Glomerular endothelial cell (primary cell): ENCODE measurements around the gene MSRB2. TPM values are rescaled to one million over a fixed set of nuclear protein-coding genes. Genes with fewer than 3 reads are reported as not detected.
"Not testable (repeated sequence)": the region's sequence is repeated elsewhere in the genome, so short reads cannot be mapped to it uniquely, and the experiment has no call there.

Source experiments
- DNase-seq: peaks from one replicate; pipeline ENCODE4 v3.0.0-alpha.2; 2011; ENCODE audit warnings: low read depth, low spot score; ENCODE audit errors: extremely low read depth
- total RNA-seq: library from RNA; depleted of rRNA; stranded (reverse); fragments of >200 nt; gene quantifications from 2 replicates; pipeline ENCODE4 v1.2.3, GENCODE V29; 2015

MSRB2 gene
- total RNA-seq, 1 donor from 2014 or later = 15.4 TPM

DNA sequence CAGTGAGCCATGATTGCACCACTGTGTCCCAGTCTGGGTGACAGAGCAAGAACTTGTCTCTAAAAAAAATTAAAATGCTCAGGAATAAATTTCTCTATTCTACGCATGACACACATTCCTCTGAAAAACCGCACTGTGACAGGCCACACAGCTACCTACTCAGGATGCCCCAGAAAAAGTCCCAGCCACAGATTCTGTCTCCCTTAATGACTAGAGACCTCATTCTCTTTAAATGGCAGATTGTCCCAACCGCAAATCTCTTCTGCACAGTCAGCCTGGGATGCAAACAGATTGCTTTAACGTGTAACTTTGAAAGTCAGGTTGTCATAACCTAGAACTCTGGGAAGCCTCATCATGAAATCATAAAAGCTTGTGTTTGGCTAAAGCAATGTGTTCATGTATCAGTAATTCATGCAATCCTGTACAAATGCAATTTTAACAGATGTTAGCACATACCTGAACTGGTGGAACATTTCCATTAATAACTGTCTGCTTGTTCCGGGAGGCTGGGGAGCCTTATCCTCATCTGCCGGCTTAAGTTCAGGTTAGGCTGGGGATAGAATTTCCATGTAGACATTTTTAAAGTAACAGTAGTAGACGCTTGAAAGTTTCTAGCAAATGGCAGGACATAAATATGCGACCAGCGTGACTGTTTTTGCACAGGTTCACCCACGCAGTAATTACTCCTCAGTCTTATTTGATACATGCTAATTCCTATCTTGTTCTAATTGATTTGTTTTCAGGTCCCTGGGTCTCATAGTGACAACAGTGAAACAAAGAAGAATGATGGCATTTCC is 26.2 kb upstream of the MSRB2 start:
- DNase-seq = no peak

DNA sequence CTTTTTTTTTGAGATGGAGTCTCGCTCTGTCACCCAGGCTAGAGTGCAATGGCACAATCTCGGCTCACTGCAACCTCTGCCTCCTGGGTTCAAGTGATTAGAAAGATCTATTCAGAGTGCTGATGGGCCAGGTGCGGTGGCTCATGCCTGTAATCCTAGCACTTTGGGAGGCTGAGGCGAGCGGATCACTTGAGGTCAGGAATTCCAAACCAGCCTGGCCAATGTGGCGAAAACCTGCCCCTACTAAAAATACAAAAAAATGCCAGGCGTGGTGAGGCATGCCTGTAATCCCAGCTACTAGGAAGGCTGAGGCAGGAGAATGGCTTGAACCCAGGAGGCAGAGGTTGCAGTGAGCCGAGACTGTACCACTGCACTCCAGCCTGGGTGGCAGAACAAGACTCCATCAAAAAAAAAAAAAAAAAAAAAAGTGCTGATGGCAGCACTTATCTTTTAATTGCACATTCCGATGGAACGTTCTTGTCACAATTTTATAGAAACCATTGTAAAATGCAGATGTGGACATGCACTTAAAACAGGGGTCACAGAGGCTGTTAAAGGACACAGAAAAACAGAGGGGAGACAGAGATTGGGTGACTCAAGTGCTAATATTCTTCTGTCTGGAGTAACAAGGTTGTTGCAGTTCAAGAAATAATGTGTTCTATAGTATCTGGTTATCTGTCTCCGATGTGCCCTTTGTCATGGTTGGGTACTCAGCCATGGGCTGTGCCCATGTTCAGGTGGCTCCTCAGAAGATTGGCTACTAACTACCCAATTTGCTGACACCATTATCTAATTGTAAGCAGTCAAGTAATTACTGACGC is 25.1 kb upstream of the MSRB2 start:
- DNase-seq = not testable (repeated sequence)

DNA sequence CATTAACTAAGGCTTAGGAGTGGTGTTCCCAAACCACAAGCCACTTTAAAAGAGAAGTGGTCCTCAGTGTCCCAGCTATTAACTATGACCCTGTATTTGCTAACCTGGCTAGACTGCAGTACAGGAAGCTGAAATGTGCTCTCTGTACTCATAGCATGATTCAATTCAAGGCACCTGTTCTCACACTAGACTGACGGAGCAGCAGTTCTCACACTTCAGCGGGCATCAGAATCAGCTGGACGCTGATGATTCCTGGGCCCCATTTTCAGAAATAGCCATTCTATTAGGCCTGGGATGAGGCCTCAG is 24.5 kb upstream of the MSRB2 start:
- DNase-seq = no peak

DNA sequence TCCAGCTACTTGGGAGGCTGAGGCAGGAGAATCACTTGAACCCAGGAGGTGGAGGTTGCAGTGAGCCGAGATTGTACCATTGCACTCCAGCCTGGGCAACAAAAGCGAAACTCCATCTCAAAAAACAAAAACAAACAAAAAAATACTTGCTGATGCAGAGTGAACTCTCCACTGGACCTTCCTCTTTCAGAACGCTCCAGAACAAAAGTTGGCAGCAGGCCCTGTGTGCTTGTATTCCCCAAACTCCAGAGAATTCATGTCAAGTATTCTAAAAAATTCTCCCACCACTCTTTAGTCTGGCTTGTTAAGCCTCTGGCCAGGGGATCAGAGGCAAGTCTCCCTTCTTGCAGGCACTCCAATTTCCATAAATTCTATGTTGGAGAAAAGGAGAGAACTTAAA is 22.8 kb upstream of the MSRB2 start:
- DNase-seq = not testable (repeated sequence)

DNA sequence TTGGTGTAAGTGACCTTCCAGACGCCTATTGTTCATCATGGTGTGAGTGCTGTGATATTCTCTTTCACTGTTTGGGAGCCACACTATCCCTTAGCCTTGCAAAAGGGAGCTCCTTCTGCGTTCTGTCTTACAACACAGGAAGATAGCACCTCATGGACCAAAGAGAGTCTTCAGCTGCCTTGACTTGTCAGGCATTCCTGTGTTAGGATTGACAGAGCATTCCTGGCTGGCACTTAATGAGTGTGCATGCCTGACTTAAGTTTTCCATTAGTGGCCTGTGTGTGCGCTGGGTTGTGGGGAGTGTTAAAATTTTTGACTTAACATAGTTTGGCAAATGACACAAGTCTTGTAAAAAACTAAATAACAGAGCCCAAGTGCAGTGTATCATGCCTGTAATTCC is 21.9 kb upstream of the MSRB2 start:
- no peak for DNase-seq

DNA sequence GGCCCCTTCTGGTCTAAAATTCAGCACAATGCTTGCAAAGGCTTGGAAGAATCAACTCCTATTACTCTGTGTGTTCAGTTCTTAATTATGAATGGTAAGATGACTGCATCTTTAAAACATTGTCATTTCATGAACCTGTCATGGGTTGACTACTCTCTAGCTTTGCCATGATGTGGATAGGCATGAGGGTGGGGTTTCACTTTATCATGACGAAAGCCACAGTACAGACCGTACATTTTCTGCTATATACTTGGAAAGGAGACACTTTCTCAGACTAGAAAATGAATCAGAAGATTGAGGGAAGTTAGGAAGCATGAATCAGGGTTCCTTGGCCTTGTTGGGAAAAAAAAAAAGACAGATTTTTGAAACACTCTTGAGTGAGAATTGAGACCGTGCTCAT is 19.7 kb upstream of the MSRB2 start:
- no peak for DNase-seq

DNA sequence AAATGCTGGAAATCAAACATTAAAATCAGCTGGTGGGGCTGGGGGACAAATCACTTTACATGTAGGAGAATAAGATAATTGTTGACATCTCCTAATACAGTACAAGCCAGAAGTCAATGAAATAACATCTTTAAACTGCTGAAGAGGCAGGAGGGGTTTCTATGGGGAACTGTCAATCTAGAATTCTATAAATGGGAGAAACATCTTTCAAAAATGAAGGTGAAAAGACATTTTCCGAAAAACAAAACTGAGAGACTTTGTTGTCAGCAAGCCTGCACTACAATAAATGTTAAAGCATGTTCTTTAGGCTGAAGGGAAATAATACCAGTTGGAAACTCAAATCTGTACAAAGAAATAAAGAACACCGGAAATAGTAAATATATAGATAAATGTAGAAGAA is 17.3 kb upstream of the MSRB2 start:
- no peak for DNase-seq

DNA sequence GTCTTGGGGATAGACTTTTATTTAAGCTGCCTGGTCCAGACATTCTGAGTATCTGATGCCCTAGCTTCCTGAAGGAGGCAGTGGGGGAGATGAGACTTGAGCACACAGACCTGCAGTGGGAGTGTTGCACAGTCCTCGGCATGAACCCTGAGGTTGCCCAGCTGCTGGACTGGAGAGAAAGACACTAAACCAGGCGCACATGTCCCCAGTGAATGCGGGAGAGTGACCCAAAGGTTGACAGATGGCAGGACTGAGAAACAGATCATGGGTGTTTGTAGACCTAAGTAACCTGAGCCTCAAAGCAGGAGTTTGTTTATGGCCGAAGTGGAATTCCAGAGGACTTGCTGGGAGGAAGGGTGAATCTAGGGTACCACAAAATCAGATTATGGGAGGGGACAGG is 15.7 kb upstream of the MSRB2 start:
- no peak for DNase-seq

DNA sequence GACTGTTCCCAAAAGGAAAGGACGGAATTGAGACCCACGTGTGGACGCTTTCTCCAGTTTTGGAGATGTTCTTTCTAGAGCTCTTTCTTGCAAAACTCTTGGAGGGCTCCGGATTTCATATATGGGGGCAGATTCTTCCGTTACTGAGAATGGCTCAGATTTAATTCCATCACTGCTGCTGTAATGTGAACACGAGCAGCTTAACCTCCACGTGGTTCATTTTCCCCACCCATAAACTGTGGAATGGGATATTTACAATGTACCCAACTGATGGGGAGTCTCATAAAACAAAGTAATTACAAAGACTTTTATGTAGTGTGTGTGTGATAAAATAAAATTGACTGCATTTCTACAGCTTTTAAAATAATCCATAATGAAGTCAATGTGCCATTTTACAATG is 15.1 kb upstream of the MSRB2 start:
- DNase-seq = no peak

DNA sequence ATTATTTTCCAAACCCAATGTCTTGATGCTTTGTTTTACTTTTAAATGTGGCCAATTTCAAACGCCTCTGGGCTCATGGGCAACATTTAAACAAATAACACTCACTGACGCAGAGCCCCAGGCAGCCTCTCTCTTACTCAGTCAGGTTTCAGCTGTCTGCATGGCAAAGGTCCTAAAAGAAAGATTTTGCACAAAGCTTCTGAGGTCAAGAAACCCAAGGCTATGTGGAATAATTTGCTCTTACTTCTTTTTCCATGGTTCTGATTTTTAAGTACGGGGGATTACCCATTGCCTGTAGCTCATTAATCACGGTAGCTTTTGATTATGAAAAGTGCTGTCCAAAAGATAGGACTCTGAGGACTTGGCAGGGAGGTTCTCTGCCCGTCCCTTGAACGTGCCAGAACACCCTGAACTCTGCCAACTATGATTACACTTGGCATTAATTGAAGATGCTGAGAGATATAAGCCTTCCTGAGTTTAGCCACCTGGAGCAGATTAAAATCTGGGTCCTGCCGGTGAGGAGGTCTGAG is 14.1 kb upstream of the MSRB2 start:
- no peak for DNase-seq

DNA sequence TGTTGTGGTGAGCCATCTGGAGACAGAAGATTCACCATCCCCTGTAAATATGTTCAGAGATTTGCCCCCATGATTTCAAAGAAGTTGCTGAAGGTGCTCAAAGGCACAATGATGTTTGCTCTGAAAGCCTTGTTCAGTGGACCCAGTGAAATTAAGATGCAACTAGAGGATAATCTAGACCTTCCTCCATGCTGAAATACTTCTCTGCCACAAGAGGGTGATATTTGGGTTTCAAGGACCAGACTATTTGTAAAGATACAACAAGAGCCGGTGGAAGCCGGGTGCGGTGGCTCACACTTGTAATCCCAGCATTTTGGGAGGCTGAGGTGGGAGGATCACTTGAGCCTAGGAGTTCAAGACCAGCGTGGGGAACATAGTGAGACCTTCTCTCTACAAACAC is 13.5 kb upstream of the MSRB2 start:
- no peak for DNase-seq

DNA sequence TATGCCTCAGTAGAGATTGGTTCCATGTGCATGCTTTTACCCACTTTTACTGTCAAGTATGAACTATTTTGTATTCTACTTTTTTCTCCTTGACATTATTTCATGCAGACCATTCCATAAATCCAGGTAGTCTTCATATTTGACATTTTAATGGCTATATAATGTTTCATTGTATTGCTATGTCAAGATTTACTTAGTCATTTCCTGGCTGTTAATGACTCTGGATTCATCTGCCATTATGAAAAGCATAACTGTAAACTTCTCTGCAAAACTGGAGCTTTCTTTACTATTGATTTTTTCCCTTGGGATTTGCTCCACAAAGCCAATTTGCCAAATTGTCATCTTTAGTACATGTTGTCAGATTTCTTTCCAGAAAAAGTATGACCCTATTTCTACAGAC is 6.8 kb upstream of the MSRB2 start:
- no peak for DNase-seq

DNA sequence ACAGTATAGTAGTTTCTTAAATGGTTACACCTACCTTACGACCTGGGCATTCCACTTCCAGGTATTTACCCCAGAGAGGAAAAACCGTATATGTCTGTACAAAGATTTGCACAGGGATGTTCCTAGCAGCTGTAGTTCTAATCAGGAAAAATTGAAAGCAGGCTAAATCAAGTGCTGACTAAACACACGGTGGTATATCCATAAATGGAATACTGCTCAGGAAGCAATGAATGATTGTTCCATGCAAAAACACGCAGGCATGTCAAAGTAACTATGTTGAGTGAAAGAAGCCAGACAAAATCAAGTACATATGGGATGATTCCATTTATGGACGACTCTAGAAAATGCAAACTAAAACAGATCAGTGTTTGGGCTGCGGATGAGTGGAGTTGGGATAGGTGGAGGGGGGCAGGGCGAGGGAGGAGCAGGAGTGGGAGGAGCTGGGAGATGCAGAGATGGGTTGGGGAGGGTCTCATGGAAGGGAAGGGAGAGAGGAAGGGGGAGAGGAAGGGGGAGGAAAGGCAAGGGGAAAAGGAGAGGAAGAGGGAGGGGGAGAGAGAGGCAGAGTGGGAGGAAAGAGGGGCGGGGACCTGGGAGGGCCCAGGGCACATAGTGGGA is 484 bp upstream of the MSRB2 start:
- no peak for DNase-seq

DNA sequence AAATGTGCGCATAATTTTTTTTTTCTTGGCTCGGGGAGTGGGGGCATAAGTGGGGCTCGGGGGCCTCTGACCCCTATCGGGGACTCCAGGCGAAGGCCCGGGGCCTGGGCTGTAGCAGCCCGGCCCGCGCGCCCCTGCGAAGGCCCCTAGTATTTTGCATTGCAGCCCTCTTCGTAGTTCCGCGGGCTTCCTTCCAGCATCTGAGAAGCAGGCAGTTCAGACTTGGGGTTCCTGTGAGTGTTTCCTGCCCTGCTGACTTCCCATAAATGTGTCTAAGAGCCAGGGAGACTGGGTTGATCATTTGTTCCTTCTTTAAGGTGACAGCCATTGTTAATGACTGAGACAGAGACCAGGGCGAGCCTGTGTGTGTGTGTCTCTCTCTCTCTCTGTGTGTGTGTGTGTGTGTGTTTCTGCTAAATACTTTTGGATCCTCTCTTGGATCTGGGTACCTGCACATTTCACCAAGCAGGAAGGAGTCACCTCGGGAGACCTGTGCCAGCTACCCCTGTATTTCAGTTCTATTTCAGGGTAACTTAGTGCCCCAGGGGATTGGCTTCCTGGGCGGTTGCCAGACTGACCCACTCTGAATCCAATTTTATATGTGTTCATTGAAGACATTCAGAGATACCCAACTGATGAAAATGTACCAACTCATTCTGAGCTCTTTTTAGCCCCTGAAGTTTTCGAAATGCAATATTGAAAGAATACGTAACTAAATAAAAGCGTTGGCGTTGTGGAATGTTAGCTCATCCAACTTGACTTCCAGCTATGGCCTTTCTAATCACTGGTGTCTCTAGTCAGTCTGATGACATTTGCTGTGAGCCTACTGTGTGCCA is 805 bp downstream of the MSRB2 start:
- no peak for DNase-seq

DNA sequence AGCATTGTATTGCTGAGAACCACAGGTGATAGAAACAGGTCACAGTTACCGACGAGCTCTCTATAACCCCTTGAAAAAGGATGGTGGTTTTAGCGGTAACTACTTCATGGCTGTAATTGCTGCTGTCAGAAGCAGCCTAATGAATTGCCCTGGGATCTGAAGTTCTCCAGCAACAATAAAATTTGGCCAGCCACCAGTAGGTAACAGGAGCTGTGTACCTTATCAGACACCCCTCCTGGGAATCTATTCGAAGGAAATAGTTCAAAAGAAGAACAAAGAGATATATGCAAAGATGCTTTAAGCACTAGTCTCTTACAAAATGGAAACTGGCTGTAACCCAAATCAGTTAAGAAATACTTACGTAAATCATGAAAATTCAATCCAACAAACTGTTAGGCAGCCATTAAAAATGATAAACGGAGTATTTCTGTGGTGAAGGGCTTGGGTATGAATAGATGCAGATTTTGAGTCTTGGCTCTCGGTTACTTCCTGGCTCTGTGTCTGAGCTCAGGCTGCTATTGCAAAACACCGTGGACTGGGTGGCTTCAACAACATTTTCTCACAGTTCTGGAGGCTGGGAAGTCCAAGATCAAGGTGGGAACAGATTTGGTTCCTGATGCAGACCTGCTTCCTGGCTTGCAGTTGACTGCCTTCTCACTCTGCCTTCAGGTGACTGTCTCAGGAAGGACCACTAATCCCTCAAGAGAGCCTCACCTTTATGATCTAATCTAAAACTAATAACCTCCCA is 1.6 kb downstream of the MSRB2 start:
- no peak for DNase-seq

DNA sequence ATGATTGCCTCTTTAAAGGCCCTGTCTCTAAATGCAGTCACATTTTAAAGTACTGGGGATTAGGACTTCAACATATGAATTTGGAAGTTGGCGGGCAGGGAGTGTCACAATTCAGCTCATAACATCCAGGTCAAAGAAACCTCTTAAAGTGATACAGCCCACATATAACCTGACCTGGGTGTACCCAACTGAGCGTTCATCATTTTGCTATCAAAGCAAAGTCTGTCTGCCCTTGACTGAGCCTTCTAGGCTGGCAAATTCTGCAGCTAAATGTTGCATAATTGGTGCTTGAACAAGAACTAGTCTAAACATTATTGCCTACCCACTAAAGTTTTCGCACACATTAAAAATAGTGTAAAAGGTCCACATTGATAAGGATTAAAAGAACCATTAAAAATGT is 3.7 kb downstream of the MSRB2 start:
- DNase-seq = no peak

DNA sequence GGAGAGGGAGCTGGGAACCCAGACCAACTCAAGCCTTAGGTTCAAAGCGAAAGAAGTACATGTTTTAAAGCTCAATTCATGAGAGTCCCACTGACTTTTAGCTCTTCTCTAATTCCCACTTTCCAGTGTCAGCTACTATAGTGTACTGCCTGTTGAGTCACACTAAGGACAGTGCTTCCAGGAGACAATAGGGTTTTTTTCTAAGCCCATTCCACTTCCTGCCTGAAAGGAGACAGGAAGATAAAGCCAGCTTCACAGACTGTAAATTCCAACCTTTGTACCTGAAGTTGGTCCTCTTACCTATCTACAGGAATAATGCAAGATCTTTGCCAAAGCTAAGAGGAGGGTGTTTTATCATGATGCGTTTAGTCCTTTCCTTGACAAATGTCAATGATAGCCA is 4.4 kb downstream of the MSRB2 start:
- DNase-seq = no peak

DNA sequence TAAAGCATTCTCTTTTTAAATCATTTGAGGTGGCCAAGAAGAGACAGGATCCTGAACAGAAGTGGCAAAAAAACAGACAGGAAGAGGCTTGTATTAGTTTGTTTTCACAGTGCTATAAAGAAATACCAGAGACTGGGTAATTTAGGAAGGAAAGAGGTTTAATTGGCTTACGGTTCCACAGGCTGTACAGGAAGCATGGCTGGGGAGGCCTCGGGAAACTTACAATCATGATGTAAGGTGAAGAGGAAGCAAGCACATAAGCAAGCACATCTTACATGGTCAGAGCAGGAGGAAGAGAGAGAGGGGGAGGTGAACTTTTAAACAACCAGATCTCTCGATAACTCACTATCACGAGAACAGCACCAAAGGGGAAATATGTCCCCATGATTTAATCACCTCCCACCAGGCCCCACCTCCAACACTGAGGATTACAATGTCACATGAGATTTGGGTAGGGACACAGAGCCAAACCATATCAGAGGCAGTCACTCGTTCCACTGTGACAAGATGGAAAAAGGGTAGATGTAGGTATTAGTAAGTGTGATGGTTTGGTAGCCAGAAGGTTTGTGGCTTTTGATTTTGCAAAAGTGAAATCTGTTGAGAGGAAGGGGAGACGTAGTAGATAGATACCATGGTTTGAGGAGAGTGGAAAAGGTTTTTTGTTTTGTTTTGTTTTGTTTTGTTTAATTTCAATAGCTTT is 5.1 kb downstream of the MSRB2 start:
- no peak for DNase-seq

DNA sequence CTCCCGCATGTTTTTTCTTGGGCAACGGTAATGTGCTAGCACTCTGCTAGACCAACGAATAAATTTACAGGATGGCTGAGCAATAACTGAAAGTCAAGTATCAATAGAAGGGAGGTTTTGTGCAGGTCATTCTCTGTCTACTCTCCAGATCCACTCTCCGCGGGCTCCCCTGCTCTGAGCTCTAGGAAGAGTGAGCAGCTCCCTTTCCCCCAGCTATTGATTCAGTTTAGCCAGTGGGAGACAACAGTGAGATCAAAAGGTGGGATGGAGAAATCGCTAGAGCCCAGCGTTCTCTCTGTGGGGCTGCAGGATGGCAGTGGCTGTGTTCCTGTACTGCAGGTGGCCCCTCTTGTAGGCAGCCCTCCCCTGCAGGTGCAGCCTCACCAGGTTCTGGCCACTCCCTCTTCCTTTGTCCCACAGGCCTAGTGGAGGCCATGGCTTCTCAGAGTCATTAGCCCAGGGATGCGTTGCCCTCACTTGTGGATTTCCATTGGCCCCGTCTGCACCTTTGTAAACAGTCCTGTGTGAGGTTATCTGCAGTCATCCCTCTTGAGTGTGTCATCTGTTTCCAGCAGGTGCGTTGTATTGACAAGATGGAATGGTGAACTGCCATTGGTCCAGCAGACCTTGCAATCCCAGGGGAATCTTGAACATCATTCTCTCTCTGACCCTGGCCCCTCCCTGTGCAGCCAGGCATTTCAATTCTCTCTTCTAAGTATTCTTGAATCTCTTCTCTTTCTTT is 11.1 kb downstream of the MSRB2 start:
- no peak for DNase-seq
